Liver (tissue), 9 donors: Measurements from ENCODE around the gene RUSC1. TPM values are rescaled to one million over a fixed set of nuclear protein-coding genes. Genes with fewer than 3 reads are reported as not detected.

Experiments
- DNase-seq: peaks from one replicate; pipeline ENCODE4 v3.0.0-alpha.2; 2017; ENCODE audit warnings: low spot score
- H3K27ac ChIP-seq, 2 donors: one replicate each; pipeline ENCODE4 v1.7.0; 2013; ENCODE audit warnings: inconsistent platforms in 2 of 2, low read length in 2 of 2, control low read depth in 1 of 2, low read depth in 1 of 2, mild to moderate bottlenecking in 1 of 2
- H3K27me3 ChIP-seq, 4 donors: one replicate each; pipeline versions ENCODE4 v1.6.1 to v1.7.0; 2013; ENCODE audit warnings: low read length in 3 of 4, inconsistent platforms in 1 of 4, mild to moderate bottlenecking in 1 of 4, moderate library complexity in 1 of 4; ENCODE audit not compliant: control insufficient read depth in 4 of 4, insufficient read depth in 4 of 4
- H3K36me3 ChIP-seq, 4 donors: one replicate each; pipeline versions ENCODE4 v1.6.1 to v1.7.0; 2013; ENCODE audit warnings: low read length in 3 of 4, mild to moderate bottlenecking in 3 of 4, low read depth in 1 of 4, moderate library complexity in 1 of 4; ENCODE audit not compliant: control insufficient read depth in 4 of 4, insufficient read depth in 3 of 4
- H3K4me1 ChIP-seq, 4 donors: one replicate each; pipeline versions ENCODE4 v1.6.1 to v1.7.0; 2013; ENCODE audit warnings: low read length in 3 of 4, mild to moderate bottlenecking in 3 of 4, moderate library complexity in 1 of 4; ENCODE audit not compliant: control insufficient read depth in 4 of 4, insufficient read depth in 4 of 4
- H3K4me3 ChIP-seq, 3 donors: one replicate each; pipeline versions ENCODE4 v1.6.1 to v1.7.0; 2013; ENCODE audit warnings: low read length in 3 of 3, control low read depth in 1 of 3, low read depth in 1 of 3, mild to moderate bottlenecking in 1 of 3
- H3K9ac ChIP-seq, 2 donors: one replicate each; pipeline ENCODE4 v1.7.0; 2013; ENCODE audit warnings: low read length in 2 of 2, mild to moderate bottlenecking in 2 of 2, moderate library complexity in 2 of 2, control low read depth in 1 of 2, low read depth in 1 of 2
- H3K9me3 ChIP-seq, 4 donors: one replicate each; pipeline versions ENCODE4 v1.6.1 to v1.7.0; 2013; ENCODE audit warnings: low read length in 3 of 4; ENCODE audit not compliant: control insufficient read depth in 4 of 4
- EGR1 ChIP-seq, 2 donors: IDR thresholded peaks; 2 replicates each; pipeline ENCODE4 v1.6.1; 2016 to 2018; ENCODE audit warnings: antibody characterized with exemption in 2 of 2, low read depth in 2 of 2
- FOXA1 ChIP-seq: IDR thresholded peaks from 2 replicates; pipeline ENCODE4 v1.6.1; 2016; ENCODE audit warnings: antibody characterized with exemption
- FOXA2 ChIP-seq: IDR thresholded peaks from 2 replicates; pipeline ENCODE4 v1.6.1; 2016; ENCODE audit warnings: antibody characterized with exemption
- GABPA ChIP-seq, 2 donors: IDR thresholded peaks in 1 of 2; conservative IDR thresholded peaks in 1 of 2; 2 replicates each; pipeline ENCODE4 v1.6.1; 2016; ENCODE audit warnings: antibody characterized with exemption in 2 of 2, mild to moderate bottlenecking in 1 of 2, moderate library complexity in 1 of 2
- HNF4A ChIP-seq, 2 donors: conservative IDR thresholded peaks; 2 replicates each; pipeline ENCODE4 v1.6.1; 2016; ENCODE audit warnings: antibody characterized with exemption in 2 of 2, mild to moderate bottlenecking in 2 of 2
- HNF4G ChIP-seq: IDR thresholded peaks from 2 replicates; pipeline ENCODE4 v1.6.1; 2016; ENCODE audit warnings: antibody characterized with exemption
- JUND ChIP-seq, 2 donors: IDR thresholded peaks; 2 replicates each; pipeline ENCODE4 v1.6.1; 2016; ENCODE audit warnings: antibody characterized with exemption in 2 of 2
- NR2F2 ChIP-seq: IDR thresholded peaks from 2 replicates; pipeline ENCODE4 v1.6.1; 2016; ENCODE audit warnings: antibody characterized with exemption
- RAD21 ChIP-seq, 2 donors: IDR thresholded peaks; 2 replicates each; pipeline ENCODE4 v1.6.1; 2016; ENCODE audit warnings: antibody characterized with exemption in 2 of 2, mild to moderate bottlenecking in 2 of 2
- RXRA ChIP-seq, 2 donors: IDR thresholded peaks; 2 replicates each; pipeline ENCODE4 v1.6.1; 2017 to 2018; ENCODE audit warnings: antibody characterized with exemption in 2 of 2, mild to moderate bottlenecking in 1 of 2
- SP1 ChIP-seq: IDR thresholded peaks from 2 replicates; pipeline ENCODE4 v1.6.1; 2018; ENCODE audit warnings: antibody characterized with exemption, mild to moderate bottlenecking
- TAF1 ChIP-seq: conservative IDR thresholded peaks from 2 replicates; pipeline ENCODE4 v1.6.1; 2016; ENCODE audit warnings: antibody characterized with exemption, mild to moderate bottlenecking
- YY1 ChIP-seq: IDR thresholded peaks from 2 replicates; pipeline ENCODE4 v1.6.1; 2016; ENCODE audit warnings: antibody characterized with exemption, mild to moderate bottlenecking
- WGBS: extraction: QIAGEN DNeasy Blood & Tissue Kit; methylation state at CpG from one replicate; pipeline ENCODE4 v1.1.7; 2013; 5-methylcytosine and 5-hydroxymethylcytosine counted together
- polyA plus RNA-seq, 2 donors: library from polyadenylated mRNA; stranded (reverse) in 1 of 2; unstranded in 1 of 2; fragments of 200-250 nt in 1 of 2; fragments of >200 nt in 1 of 2; fragmentation: Nextera tagmentation in 1 of 2; extraction: Ambion mirVana in 1 of 2; gene quantifications; one replicate each; pipeline versions ENCODE4 v1.2.1 to v1.2.3, GENCODE V29; 2013 to 2015
- total RNA-seq, 2 donors: library from RNA; depleted of rRNA; stranded (reverse); fragments of >200 nt; gene quantifications; one replicate each; pipeline ENCODE4 v1.2.3, GENCODE V29; 2014
- TF ChIP-seq, protein P1 (sequence below): fragments of 150-350 bp; IDR thresholded peaks from 2 replicates; pipeline ENCODE4 v1.5.1; 2017; ENCODE audit warnings: improper control_type of control experiment, low read depth, low read length; ENCODE audit not compliant: missing input control
- TF ChIP-seq, protein P2 (sequence below): IDR thresholded peaks from 2 replicates; pipeline ENCODE4 v1.6.1; 2016; ENCODE audit warnings: antibody characterized with exemption, mild to moderate bottlenecking
- TF ChIP-seq, protein P3 (sequence below): IDR thresholded peaks from 2 replicates; pipeline ENCODE4 v1.6.1; 2016; ENCODE audit warnings: antibody characterized with exemption
- TF ChIP-seq, protein P4 (sequence below): IDR thresholded peaks from 2 replicates; pipeline ENCODE4 v1.6.1; 2016; ENCODE audit warnings: antibody characterized with exemption
- donor health status: healthy.
- donor health status: healthy.
- donor health status: healthy.
- donor health status: healthy.
- donor health status: healthy.

Gene RUSC1
- total and polyA plus RNA-seq, 4 donors: 3.9 to 6.7 (median 5.7) TPM

GRCh38 chr1:155273343-155274245 lies 47.1 kb upstream of the RUSC1 start, which contains the start of gene CLK2 (continued):
- TF ChIP-seq, protein P1, sequence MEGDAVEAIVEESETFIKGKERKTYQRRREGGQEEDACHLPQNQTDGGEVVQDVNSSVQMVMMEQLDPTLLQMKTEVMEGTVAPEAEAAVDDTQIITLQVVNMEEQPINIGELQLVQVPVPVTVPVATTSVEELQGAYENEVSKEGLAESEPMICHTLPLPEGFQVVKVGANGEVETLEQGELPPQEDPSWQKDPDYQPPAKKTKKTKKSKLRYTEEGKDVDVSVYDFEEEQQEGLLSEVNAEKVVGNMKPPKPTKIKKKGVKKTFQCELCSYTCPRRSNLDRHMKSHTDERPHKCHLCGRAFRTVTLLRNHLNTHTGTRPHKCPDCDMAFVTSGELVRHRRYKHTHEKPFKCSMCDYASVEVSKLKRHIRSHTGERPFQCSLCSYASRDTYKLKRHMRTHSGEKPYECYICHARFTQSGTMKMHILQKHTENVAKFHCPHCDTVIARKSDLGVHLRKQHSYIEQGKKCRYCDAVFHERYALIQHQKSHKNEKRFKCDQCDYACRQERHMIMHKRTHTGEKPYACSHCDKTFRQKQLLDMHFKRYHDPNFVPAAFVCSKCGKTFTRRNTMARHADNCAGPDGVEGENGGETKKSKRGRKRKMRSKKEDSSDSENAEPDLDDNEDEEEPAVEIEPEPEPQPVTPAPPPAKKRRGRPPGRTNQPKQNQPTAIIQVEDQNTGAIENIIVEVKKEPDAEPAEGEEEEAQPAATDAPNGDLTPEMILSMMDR: no peak
- TF ChIP-seq HNF4A (conservative IDR thresholded peaks at IDR 0.05) (peak; percentile 66 to 73), RAD21 (IDR thresholded peaks at IDR 0.05) (peak; percentile 22 to 49), HNF4G (no peak), FOXA1 (peak; percentile 4), SP1 (peak; percentile 82)
- TF ChIP-seq, protein P2, sequence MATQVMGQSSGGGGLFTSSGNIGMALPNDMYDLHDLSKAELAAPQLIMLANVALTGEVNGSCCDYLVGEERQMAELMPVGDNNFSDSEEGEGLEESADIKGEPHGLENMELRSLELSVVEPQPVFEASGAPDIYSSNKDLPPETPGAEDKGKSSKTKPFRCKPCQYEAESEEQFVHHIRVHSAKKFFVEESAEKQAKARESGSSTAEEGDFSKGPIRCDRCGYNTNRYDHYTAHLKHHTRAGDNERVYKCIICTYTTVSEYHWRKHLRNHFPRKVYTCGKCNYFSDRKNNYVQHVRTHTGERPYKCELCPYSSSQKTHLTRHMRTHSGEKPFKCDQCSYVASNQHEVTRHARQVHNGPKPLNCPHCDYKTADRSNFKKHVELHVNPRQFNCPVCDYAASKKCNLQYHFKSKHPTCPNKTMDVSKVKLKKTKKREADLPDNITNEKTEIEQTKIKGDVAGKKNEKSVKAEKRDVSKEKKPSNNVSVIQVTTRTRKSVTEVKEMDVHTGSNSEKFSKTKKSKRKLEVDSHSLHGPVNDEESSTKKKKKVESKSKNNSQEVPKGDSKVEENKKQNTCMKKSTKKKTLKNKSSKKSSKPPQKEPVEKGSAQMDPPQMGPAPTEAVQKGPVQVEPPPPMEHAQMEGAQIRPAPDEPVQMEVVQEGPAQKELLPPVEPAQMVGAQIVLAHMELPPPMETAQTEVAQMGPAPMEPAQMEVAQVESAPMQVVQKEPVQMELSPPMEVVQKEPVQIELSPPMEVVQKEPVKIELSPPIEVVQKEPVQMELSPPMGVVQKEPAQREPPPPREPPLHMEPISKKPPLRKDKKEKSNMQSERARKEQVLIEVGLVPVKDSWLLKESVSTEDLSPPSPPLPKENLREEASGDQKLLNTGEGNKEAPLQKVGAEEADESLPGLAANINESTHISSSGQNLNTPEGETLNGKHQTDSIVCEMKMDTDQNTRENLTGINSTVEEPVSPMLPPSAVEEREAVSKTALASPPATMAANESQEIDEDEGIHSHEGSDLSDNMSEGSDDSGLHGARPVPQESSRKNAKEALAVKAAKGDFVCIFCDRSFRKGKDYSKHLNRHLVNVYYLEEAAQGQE: peak; percentile 70

GRCh38 chr1:155277070-155277901 lies 43.4 kb upstream of the RUSC1 start, which contains the start of gene HCN3:
Gene HCN3, plus strand, starts transcription at chr1:155277463. Its CDS starts 128 bp downstream, at chr1:155277591.
- no peaks in the 10 kb centered on the region for H3K27me3 ChIP-seq
- peaks cover 8 to 30% (median 24%) of the 10 kb centered on the region in 4 donors for H3K4me1 ChIP-seq
- H3K36me3 ChIP-seq: no peaks in the 10 kb centered on the region
- no peaks in the 10 kb centered on the region for H3K9me3 ChIP-seq
- peak; percentile 99 for DNase-seq
- WGBS: 1% methylated on average over 68 of the region's 68 CpGs
- peak within 1 kb of the TSS in 1 of 2 donors; percentile 7 for H3K9ac ChIP-seq
- peak within 1 kb of the TSS; percentile 55 to 84 (median 82) for H3K4me3 ChIP-seq
- H3K27ac ChIP-seq: peak within 1 kb of the TSS; percentile 27 to 38
- no peak for TF ChIP-seq YY1
- no peak for TF ChIP-seq HNF4A (conservative IDR thresholded peaks at IDR 0.05)
- TF ChIP-seq, protein P2: peak; percentile 59
- no peak for TF ChIP-seq FOXA1
- no peak for TF ChIP-seq TAF1
- TF ChIP-seq, protein P3, sequence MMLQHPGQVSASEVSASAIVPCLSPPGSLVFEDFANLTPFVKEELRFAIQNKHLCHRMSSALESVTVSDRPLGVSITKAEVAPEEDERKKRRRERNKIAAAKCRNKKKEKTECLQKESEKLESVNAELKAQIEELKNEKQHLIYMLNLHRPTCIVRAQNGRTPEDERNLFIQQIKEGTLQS: no peak
- TF ChIP-seq FOXA2: no peak
- peak; percentile 22 to 52 for TF ChIP-seq RXRA (IDR thresholded peaks at IDR 0.05)
- TF ChIP-seq NR2F2: no peak
- no peak for TF ChIP-seq JUND (IDR thresholded peaks at IDR 0.05)
- TF ChIP-seq, protein P1: peak; percentile 63
- TF ChIP-seq, protein P4, sequence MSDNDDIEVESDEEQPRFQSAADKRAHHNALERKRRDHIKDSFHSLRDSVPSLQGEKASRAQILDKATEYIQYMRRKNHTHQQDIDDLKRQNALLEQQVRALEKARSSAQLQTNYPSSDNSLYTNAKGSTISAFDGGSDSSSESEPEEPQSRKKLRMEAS: no peak
- no peak for TF ChIP-seq EGR1 (IDR thresholded peaks at IDR 0.05; ENCODE audit: low read depth in 2 of 2)
- TF ChIP-seq GABPA (IDR thresholded peaks at IDR 0.05 in 1 of 2, conservative IDR thresholded peaks at IDR 0.05 in 1 of 2): no peak
- TF ChIP-seq SP1: peak; percentile 58
- peak; percentile 34 to 47 for TF ChIP-seq RAD21 (IDR thresholded peaks at IDR 0.05)
- TF ChIP-seq HNF4G: no peak
